ENCODE data around the gene ARHGAP26.

DNA sequence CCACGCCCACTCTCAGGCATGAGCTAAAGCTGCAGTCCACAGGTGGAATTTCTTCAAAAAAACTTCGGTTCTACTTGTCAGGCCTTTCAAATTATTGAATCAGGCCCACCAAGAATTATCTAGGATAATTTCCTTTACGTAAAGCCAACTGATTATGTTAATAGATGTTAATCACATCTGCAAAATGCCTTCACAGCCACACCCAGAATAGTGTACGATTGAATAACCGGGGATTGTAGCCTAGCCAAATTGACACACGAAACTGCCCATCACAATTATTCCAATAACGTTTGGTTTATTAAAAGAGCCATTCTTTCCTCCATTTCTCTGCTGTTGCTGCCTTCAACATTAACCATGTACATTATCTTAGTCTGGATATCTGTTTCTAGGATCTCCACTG is 484.6 kb downstream of the ARHGAP26 start:
- TF ChIP-seq CTCF (IDR thresholded peaks at IDR 0.05) (no peak), POLR2A (IDR thresholded peaks at IDR 0.05; ENCODE audit: low read depth) (no peak)
